Astrocyte of the spinal cord (primary cell): ENCODE results near the gene FSCN2.

Experiments used
- DNase-seq: peaks from one replicate; pipeline ENCODE4 v3.0.0; 2011; ENCODE audit warnings: low read depth, low spot score
- H3K4me3 ChIP-seq: 2 replicates; pipeline ENCODE4 v1.5.1; 2011; ENCODE audit warnings: low read depth, mild to moderate bottlenecking, low read length, moderate library complexity
- in situ Hi-C: cut with HindIII; loops from 2 replicates; pipeline ENCODE4 v1.10.0; 2017; ENCODE audit warnings: low sequenced_read_pairs
- TF ChIP-seq, protein P1 (sequence below): IDR thresholded peaks from 2 replicates; pipeline ENCODE4 v1.5.1; 2012; ENCODE audit warnings: low read depth, mild to moderate bottlenecking, low read length, inconsistent platforms

FSCN2 gene

DNA sequence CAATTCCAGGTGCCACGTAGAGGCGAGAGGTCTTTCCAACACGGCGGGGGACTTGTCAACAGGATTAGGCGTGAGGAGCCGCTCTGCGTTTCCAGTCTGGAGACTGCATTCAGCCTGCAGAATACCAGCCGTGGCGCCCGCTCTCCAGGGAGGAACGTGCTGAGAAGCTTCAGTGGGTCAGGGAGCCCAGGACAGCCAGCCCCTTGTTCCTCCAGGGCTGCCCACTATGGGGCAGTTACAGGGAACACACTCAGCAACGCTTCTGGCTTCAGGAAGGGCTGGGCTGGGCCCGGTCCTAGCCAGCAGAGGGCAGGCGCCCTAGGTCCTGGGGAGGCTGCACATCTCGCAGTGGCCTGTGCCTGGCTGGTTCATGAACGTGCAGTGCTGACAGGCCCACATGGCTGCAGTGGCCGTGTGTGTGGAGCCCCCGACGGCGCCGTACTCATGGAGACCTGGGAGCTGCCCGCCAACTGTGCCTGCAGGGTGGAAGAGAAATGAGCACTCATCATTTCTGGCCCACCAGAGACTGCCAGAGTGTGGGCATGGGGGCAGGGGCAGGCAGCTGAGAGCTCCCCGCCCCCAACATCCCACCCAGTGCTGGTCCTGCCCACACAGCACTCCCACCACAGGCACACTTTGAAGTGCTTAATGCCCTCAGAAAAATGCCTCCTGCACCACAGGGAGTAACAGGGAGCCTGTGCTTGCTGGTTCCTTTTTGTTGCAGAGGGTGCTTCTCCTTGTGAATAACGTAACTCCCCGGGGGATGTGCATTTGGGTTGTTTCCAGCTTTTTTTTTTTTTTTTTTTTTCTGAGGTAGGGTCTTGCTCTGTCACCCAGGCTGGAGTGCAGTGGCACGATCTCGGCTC lies 31.0 kb downstream of the FSCN2 start:
- in situ Hi-C loops, result no loop called here
- no peak overlapping the region for H3K4me3 ChIP-seq
- TF ChIP-seq, protein P1, sequence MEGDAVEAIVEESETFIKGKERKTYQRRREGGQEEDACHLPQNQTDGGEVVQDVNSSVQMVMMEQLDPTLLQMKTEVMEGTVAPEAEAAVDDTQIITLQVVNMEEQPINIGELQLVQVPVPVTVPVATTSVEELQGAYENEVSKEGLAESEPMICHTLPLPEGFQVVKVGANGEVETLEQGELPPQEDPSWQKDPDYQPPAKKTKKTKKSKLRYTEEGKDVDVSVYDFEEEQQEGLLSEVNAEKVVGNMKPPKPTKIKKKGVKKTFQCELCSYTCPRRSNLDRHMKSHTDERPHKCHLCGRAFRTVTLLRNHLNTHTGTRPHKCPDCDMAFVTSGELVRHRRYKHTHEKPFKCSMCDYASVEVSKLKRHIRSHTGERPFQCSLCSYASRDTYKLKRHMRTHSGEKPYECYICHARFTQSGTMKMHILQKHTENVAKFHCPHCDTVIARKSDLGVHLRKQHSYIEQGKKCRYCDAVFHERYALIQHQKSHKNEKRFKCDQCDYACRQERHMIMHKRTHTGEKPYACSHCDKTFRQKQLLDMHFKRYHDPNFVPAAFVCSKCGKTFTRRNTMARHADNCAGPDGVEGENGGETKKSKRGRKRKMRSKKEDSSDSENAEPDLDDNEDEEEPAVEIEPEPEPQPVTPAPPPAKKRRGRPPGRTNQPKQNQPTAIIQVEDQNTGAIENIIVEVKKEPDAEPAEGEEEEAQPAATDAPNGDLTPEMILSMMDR, result peak; percentile 53
- DNase-seq, result no peak

DNA sequence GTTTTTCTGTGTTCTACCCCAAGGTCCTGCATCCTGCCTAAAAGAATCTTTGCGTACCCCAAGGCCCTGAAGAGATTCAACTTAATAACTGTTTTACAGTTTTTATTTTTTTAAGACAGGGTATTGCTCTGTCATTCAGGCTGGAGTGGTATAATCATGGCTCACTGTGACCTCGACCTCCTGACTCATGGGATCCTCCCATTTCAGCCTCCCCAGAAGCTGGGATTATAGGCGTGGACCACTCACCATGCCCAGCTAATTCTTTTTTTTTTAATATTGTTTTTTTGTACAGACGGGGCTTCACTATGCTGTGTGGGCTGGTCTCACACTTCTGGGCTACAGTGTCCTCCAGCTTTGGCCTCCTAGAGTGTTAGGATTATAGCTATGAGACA lies 33.3 kb downstream of the FSCN2 start:
- DNase-seq, result no peak
- TF ChIP-seq, protein P1, result no peak
- in situ Hi-C loops, result no loop called here
- no peak overlapping the region for H3K4me3 ChIP-seq

DNA sequence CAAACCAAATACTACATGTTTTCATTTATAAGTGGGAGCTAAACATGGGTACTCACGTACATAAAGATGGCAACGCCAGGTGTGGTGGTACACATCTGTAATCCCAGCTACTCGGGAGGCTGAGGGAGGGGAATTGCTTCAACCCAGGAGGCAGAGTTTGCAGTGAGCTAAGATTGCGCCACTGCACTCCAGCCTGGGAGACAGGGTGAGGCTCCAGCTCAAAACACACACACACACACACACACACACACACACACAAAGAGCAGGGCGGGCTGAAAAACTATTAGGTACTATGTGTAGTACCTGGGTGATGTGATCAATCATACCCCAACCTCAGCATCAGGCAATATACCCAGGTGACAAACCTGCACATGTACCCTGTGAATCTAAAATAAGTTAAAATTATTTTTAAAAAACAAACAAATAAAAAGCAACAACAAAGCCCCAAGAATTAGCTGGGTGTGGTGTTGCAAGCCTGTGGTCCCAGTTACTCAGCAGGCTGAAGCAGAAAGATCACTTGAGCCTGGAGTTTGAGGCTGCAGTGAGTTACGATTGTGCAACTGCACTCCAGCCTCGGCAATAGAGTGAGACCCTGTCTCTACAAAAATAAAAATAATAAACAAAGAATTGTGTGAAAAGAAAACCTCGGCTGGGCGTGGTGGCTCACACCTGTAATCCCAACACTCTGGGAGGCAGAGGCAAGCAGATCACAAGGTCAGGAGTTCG lies 35.8 kb downstream of the FSCN2 start:
- in situ Hi-C loops, result no loop called here
- TF ChIP-seq, protein P1, result no peak
- H3K4me3 ChIP-seq, result no peak overlapping the region
- DNase-seq, result peak; percentile 41

DNA sequence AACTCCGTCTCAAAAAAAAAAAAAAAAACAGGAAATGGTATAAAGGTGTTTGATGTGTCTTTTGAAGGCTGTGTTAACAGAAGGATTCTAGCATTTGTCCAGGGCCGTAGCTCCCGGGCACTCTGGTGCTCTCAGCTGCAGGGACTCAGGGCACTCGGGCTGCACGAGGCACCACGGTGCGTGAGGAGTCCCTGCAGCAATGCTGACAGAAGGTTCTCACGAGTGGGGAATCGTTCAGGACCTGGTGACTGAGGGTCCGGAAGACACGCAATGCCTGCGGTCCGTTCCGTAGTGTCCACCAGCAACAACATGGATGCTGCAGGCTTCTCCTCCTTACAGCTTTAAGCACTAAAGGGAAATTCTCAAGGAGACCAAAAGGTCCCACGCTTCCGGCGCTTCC lies 36.6 kb downstream of the FSCN2 start:
- H3K4me3 ChIP-seq, result no peak overlapping the region
- DNase-seq, result no peak
- in situ Hi-C loops, result no loop called here
- TF ChIP-seq, protein P1, result no peak

DNA sequence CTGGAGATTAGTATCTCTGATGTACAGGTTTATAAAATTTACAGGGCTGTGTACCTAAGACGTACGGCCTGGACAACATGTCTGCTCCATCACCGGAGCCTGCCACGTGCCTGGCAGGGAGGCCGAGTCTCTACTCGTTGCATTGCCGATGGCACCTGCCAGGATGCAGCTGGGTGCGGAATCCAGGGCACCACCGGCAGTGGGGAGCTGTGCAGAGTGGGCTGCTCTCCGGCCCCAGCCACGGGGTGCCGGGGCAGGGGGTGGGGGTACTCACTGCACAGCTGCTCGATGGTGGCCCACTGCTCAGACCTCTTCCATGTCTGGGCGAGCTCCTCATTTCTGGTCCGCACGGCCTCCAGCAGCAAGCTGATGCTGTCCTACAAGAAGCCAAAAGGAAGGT lies 37.1 kb downstream of the FSCN2 start:
- in situ Hi-C loops, result no loop called here
- TF ChIP-seq, protein P1, result no peak
- no peak for DNase-seq
- no peak overlapping the region for H3K4me3 ChIP-seq

DNA sequence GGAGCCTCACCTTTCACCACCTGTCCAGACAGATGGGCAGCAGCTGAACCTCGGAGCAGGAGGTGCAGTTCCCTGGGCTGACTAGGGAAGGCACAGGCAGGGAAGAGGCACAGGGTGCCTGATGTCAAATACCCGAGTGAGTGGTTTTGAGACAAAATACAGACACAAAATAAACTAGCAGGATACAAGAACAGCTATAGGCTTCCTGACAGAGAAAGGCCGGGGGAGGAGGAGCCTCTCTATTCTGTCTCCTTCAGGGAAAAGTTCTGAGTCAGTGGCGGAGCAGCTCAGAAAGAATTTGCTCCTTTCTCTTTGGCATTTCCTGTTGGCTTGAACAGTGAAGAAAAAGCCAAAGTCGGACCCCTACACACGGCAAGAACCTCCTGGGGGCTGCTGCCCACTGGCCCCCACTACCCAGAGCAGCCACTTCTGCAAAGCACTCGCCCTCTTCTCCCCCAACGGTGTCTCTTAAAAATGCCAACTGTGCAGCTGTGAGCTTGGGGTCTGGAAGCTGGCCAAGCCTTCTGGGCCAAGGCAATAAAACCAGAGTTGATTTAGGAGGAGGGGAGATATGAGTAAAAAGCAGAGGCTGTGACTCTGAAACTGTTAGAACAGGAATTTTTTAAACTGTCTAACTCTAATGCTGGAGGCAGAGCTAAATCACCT lies 38.4 kb downstream of the FSCN2 start:
- peak; percentile 98 for DNase-seq
- in situ Hi-C loops, result no loop called here
- H3K4me3 ChIP-seq, result no peak overlapping the region
- TF ChIP-seq, protein P1, result no peak
